AG04449 (cell line): ENCODE measurements around the gene HOMER3.

Experiments used
- CTCF ChIA-PET: fragments of 350-600 bp; formaldehyde crosslinking; extraction: SDS; loops from one replicate; lab custom pipeline; 2021; ENCODE audit warnings: antibody characterized with exemption; lab: Yijun Ruan, JAX
- POLR2A ChIA-PET: fragments of 400-600, 350-600 bp; formaldehyde crosslinking; extraction: SDS; loops from one replicate; lab custom pipeline; 2020; ENCODE audit warnings: antibody characterized with exemption, inconsistent platforms; lab: Yijun Ruan, JAX
- DNase-seq: peaks from one replicate; pipeline ENCODE4 v3.0.0-alpha.2; 2010; ENCODE audit warnings: low read depth, low spot score
- H3K4me3 ChIP-seq: 2 replicates; pipeline ENCODE4 v1.5.1; 2011; ENCODE audit warnings: low read depth, mild to moderate bottlenecking, control low read depth, low read length
- TF ChIP-seq, protein P1 (sequence below): IDR thresholded peaks from one replicate; pipeline ENCODE4 v1.5.1; 2011; ENCODE audit warnings: mild to moderate bottlenecking, moderate library complexity, low read length, control low read depth, inconsistent platforms; ENCODE audit not compliant: insufficient read depth; ENCODE audit errors: missing control alignments

Gene HOMER3

DNA sequence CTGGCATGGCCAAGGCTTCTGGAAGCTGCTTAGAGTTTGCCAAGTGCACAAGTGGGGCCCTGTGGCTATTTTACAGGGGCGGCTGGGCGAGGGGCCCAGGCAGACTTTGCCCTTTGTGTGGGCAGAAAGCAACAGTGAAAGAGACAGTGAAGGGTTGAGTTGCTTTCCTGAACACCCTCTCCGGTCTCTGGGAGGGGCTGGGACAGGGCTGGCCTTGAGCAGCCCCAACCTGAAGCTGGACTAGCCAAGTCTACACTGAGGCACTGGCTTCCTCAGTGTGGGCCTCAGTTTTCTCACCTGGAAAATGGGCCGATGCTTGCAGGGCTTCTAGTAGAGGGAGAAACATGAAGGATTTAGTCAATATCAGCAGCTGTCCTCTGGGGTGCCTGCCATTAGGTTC is 2.4 kb upstream of the HOMER3 start:
- POLR2A ChIA-PET: no interaction called here
- TF ChIP-seq, protein P1, sequence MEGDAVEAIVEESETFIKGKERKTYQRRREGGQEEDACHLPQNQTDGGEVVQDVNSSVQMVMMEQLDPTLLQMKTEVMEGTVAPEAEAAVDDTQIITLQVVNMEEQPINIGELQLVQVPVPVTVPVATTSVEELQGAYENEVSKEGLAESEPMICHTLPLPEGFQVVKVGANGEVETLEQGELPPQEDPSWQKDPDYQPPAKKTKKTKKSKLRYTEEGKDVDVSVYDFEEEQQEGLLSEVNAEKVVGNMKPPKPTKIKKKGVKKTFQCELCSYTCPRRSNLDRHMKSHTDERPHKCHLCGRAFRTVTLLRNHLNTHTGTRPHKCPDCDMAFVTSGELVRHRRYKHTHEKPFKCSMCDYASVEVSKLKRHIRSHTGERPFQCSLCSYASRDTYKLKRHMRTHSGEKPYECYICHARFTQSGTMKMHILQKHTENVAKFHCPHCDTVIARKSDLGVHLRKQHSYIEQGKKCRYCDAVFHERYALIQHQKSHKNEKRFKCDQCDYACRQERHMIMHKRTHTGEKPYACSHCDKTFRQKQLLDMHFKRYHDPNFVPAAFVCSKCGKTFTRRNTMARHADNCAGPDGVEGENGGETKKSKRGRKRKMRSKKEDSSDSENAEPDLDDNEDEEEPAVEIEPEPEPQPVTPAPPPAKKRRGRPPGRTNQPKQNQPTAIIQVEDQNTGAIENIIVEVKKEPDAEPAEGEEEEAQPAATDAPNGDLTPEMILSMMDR: no peak
- CTCF ChIA-PET: interaction anchor here (0.7 to 1.6 kb wide), 4 partner anchors 14 to 44 kb away, joined by 3 read pairs; partner anchors contain the start of genes COPE and DDX49
- DNase-seq: no peak
- no peak overlapping the region for H3K4me3 ChIP-seq

DNA sequence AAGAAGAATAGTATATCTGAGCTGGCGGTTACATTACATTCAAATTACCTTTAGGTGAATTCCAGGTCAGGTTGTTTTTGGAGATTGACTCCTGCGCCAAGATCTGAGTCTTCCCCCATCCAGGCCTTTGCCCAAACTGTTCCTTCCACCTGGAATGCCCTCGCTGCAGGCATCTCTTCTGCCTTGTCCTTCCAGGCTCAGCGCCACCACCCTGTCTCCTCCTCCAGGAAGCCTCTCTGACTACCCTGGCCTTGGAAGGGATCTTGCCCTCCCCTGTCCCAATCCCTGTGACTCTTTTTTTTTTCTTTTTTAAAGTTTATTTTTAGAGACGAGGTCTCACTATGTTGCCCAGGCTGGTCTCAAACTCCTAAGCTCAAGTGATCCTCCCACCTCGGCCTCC is 1.7 kb upstream of the HOMER3 start:
- TF ChIP-seq, protein P1: no peak
- CTCF ChIA-PET: interaction anchor here (1.0 to 1.6 kb wide), 4 partner anchors 10 to 25 kb away, joined by 3 to 4 read pairs (median 3); no protein-coding TSS in a partner anchor
- no peak overlapping the region for H3K4me3 ChIP-seq
- POLR2A ChIA-PET: no interaction called here
- DNase-seq: no peak

GRCh38 chr19:18941628-18942354 is 774 bp upstream of the HOMER3 start:
- TF ChIP-seq, protein P1: no peak
- no peak for DNase-seq
- ChIA-PET POLR2A (no interaction called here), CTCF (interaction anchor here (0.8 to 1.6 kb wide), 4 partner anchors 8 to 24 kb away, joined by 3 to 4 read pairs (median 4); no protein-coding TSS in a partner anchor)
- H3K4me3 ChIP-seq: peak overlapping the region; percentile 20

DNA sequence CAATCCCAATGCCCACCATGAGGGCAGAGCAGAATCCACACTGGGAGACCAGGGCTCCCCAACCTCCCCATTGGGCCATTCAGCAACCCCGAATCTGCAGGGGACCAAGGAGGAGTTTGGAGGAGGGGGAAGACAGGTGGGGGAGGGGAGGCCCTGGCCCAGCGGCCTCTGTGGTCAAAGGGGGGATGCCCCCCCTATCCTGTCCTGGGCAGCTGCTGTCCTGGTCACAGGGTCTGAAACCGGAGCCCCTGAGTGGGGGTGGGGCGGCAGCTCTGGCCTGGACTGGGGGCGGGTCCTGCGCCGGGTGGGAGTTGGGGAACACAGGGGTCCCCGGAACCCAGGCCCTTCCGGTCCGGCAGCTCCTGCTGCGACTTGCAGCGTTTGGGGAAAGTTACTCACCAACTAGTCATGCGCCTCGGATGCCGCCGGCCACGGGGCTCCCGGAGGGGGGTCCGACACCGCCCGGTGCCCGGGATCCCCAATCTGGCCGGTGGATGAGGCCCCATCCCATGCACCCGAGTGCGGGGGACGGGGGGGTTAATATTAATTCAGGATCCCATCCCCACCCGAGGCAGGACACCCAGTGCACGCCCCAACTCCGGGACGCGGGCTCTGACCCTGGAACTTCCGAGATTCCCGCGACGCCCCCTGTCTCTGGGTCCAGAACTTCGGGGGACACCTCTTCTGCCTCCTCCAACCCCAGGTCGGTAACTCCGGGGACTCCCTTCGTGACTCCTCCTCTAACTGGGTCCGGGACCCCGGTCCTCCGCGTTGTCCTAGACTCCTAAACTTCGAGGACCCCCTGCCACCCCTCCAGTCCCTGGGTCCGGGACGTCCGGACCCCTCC is 872 bp downstream of the HOMER3 start:
- ChIA-PET POLR2A (interaction anchor here (0.6 kb wide), 1 partner anchor 22 kb away, joined by 3 read pairs; no protein-coding TSS in a partner anchor), CTCF (interaction anchor here (0.7 to 5.0 kb wide), 13 partner anchors 10 to 73 kb away, joined by 3 to 27 read pairs (median 3); partner anchors contain the start of genes COPE and DDX49)
- H3K4me3 ChIP-seq: peak overlapping the region; percentile 83
- no peak for DNase-seq
- TF ChIP-seq, protein P1: no peak

DNA sequence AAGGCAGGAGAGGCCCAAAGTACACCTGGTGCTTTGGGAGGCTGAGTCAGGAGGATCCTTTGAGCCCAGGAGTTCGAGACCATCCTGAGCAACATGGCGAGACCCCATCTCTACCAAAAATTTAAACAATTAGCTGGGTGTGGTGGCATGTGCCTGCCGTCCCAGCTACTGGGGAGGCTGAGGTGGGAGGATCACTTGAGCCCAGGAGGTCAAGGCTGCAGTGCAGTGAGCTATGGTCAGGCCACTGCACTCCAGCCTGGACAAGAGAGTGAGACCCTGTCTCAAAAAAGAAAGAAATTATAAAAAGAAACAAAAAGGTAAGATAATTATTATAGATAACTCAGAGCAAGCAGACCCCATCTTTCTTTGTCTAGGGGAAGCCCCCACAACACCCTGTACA is 1.9 kb downstream of the HOMER3 start:
- TF ChIP-seq, protein P1: no peak
- ChIA-PET POLR2A (no interaction called here), CTCF (interaction anchor here (0.7 to 5.0 kb wide), 11 partner anchors 10 to 91 kb away, joined by 3 to 27 read pairs (median 3); partner anchors contain the start of genes COPE and DDX49)
- H3K4me3 ChIP-seq: peak overlapping the region; percentile 83
- no peak for DNase-seq
